DND-41 (cell line): Measurements from ENCODE around the gene ZCCHC14.

Experiments
- CTCF ChIP-seq: IDR thresholded peaks from 2 replicates; pipeline ENCODE4 v1.5.1; 2012; ENCODE audit warnings: borderline replicate concordance, low read length, moderate library complexity, mild to moderate bottlenecking; ENCODE audit not compliant: poor library complexity, severe bottlenecking; ENCODE audit errors: extremely low read depth
- EZH2 ChIP-seq: IDR thresholded peaks from 3 replicates; pipeline ENCODE4 v1.6.1; 2012; ENCODE audit warnings: borderline replicate concordance, low read depth, mild to moderate bottlenecking, moderate library complexity, low read length, inconsistent platforms; ENCODE audit not compliant: severe bottlenecking

DNA sequence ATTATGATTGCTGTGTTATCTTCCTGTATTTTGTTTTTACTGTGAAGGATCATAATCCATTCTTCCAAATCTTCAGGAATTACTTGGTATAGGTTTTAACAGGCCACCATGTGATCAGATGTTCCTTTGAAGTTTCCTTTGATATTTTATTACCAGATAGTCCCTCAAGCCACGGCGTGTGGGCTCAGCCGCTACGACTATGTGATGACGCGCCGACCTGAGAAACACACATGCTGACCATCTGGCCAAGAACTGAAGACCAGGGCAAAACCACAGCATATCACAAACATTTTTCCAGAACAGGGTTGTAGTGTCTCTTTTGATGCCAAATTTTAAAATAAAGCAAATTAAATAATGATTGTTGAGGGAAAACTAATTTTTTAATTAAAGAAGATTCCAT, 47.3 kb downstream of the ZCCHC14 start:
- TF ChIP-seq CTCF (no peak), EZH2 (no peak)
